ENCODE measurements around the gene EFR3B.

GRCh38 chr2:25053041-25053440 lies 11.2 kb downstream of the EFR3B start:
- TF ChIP-seq CTCF (IDR thresholded peaks at IDR 0.05) = no peak
- no peak for TF ChIP-seq POLR2A (IDR thresholded peaks at IDR 0.05)

Data from esophagus squamous epithelium (tissue), 4 donors.